IPS-11a (cell line): ENCODE data around the gene PLA2G12B.
"Not testable (repeated sequence)": the region's sequence is repeated elsewhere in the genome, so short reads cannot be mapped to it uniquely, and the experiment has no call there.

Experiments
- H3K4me3 ChIP-seq: one replicate; pipeline ENCODE4 v1.5.1; 2013; ENCODE audit warnings: low read depth, low read length, control low read depth

Gene PLA2G12B, protein sequence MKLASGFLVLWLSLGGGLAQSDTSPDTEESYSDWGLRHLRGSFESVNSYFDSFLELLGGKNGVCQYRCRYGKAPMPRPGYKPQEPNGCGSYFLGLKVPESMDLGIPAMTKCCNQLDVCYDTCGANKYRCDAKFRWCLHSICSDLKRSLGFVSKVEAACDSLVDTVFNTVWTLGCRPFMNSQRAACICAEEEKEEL

DNA sequence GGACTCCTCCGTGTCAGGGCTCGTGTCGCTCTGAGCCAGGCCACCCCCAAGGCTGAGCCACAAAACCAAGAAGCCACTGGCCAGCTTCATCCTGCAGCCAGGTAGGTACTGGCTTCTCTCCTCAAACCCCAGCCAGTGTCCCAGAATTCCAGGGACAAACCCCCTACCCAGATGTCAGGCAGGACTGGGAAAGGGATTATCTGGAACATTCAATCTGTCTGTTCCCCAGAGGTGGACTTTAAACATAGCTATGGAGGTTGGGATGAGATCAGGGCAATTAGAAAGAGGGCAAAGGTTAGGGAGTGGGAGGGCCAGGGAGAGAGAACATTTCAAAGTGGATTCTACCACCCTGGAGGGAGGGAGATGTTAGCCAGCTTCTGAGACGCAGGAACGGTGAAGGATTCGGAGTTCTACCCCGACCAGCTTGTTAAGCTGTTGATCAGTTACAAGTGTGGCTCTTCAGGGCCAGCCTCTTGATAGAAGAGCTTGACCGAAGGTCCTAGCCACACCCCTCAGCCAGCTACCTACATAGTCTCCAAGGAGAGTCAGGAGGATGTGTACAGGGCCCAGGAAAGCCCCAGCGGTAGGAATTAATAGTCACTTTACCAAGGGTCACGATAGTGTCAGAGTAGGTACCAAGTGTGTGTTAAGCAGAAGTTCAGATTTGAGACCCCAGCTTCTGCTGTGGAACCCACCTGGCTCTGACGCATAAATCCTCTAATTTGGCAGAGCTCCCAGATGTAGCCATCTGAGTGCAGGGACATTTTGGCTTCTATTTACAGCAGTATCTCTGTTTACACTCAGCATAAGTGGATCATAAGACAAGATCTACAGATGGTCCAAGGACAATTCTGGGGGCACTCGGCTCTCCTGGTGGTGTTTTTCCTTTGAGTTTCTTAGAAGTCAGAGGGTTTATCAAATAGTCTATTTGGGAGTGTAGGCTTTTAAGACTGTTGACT is at the start of gene PLA2G12B:
Gene PLA2G12B (minus strand): TSS at position 211 of the 959 bp plus-strand sequence. CDS start 121 bp downstream, at position 90.
- no peak within 1 kb of the TSS for H3K4me3 ChIP-seq

DNA sequence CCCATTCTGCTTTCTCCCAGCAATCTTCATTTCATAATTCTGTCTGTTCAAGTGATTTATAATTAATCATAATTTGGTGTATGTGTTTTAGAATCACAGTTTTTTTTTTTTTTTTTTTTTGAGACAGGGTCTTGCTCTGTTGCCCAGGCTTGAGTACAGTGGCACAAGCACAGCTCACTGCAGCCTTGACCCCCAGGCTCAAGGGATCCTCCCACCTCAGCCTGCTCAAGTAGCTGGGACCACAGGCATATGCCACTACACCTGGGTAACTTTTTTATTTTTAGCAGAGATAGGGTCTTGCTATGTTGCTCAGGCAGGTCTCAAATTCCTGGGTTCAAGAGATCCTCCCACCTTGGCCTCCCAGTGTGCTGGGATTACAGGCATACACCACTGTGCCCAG is 49.2 kb upstream of the PLA2G12B start:
- H3K4me3 ChIP-seq, result no peak overlapping the region

DNA sequence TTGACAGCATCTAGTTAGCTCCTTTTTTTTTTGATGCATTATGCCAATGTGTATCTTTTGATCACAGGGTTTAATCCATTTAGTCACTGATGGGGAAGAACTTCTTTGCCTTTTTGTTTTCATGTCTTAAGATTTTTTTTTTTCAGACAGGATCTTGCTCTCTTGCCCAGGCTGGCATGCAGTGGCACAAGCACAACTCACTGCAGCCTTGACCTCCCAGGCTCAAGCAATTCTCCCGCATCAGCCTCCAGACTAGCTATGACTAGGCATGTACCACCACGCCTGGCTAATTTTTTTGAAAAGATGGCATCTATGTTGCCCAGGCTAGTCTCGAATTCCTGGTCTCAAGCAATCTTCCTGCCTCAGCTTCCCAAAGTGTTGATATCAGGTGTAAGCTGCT is 46.4 kb upstream of the PLA2G12B start:
- no peak overlapping the region for H3K4me3 ChIP-seq

DNA sequence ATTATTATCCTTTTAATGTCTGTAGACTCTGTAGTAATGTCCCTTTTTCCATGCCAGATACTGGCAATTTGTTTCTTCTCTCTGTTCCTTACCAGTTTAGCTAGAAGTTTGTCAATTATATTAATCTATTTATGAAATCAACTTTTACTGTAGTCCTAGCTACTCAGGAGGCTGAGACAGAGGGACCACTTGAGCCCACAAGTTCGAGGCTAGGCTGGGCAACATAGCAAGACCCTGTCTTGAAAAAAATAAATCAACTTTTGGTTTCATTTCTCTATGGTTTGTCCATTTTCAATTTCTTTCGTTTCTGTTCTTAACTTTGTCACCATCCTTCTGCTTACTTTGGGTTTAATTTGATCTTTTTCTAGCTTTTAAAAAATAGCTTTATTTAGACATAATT is 42.5 kb upstream of the PLA2G12B start:
- no peak overlapping the region for H3K4me3 ChIP-seq

DNA sequence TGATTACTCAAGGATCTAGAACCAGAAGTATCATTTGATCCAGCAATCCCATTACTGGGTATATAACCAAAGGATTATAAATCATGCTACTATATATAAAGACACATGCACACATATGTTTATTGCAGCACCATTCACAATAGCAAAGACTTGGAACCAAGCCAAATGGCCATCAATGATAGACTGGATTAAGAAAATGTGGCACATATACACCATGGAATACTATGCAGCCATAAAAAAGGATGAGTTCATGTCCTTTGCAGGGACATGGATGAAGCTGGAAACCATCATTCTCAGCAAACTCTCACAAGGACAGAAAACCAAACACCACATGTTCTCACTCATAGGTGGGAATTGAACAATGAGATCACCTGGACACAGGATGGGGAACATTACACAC is 40.9 kb upstream of the PLA2G12B start:
- not testable (repeated sequence) for H3K4me3 ChIP-seq

DNA sequence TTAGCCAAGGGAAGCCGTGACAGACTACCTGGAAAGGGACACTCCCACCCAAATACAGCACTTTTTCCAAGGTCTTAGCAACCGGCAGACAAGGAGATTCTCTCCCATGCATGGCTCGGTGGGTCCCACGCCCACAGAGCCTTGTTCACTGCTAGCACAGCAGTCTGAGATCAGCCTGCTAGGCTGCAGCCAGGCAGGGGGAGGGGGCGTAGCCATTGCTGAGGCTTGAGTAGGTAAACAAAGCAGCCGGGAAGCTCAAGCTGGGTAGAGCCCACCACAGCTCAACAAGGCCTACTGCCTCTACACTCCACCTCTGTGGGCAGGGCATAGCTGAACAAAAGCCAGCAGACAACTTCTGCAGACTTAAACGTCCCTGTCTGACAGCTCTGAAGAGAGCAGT is 35.2 kb upstream of the PLA2G12B start:
- H3K4me3 ChIP-seq, result not testable (repeated sequence)

DNA sequence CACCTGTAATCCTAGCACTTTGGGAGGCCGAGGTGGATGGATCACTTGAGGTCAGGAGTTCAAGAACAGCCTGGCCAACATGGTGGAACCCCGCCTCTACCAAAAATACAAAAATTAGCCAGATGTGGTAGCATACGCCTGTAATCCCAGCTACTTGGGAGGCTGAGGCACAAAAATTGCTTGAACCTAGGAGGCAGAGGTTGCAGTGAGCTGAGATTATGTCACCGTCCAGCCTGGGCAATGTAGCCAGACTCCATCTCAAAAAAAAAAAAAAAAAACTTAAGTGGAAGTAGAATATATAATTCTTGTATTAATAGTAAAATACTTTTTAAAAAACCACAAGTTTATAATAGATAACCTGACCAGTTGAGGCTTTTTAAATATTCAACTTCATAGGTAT is 30.0 kb upstream of the PLA2G12B start:
- H3K4me3 ChIP-seq, result not testable (repeated sequence)

DNA sequence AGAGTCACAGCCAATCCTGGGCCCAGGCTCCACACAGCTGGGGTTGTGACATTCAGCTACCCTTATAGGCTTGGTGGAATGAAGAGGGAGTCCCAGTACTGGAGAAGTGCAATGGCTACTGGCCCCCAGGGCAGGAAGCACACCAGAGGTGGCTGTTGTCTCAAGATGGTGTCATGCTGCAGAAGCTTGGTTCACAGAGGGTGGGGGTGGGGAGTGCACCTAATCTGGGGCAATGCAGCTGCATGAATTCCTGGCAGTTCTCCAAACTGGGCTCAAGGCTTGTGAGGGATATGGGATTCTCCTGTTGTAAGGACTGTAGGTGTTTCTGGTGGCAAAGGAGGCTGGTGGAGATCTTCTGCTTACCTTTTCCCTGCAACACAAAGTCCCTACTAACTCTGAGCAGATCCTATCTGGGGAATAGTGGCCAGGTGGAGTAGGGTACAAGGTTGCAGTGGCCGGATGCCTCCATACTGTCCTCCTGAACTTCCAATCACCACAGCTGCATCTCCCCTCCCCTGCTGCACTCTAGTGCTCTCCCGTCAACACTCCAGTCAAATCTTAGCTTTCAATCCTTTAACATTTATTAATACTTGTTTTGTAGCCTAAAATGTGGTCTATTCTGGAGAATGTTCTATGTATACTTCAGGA is 27.4 kb upstream of the PLA2G12B start:
- no peak overlapping the region for H3K4me3 ChIP-seq

DNA sequence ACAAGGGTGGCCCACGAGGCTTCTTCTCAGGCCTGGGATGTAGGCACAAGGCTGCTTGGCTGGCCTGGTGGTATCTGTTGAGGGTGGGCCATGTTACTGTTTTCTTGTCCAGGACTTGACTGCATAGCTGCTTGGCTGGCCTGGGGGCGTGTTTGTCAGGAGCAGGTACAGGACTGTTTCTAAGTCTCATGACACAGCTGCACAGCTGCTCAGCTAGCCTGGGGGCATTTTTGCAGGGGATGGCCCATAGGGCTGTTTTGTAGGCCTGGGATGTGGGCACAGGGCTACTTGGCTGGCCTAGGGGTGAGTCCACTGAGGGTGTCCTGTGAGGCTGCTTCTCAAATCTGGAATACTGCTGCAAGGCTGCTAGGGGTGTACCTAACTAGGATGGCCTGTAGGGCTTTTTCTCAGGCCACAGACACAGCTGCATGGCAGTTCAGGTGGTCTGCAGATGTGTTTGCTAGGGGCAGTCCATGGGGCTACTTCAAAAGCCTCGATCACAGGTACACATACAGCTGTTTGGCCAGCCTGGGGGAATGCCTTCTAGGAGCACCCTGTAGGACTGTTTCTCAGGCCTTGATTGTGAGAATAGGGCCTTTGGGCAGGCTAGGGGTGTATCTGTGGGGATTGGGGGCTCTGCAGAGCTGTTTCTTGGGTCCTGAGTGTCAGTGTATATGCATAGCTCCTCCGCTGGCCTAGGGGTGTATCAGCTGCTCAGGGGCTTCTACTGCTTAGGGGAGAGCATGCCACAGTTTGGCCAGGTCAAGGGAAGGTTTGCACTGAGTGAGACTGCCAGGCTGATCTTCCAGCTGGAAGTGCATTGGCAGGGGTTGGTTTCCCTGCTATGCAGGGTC is 26.6 kb upstream of the PLA2G12B start:
- no peak overlapping the region for H3K4me3 ChIP-seq

DNA sequence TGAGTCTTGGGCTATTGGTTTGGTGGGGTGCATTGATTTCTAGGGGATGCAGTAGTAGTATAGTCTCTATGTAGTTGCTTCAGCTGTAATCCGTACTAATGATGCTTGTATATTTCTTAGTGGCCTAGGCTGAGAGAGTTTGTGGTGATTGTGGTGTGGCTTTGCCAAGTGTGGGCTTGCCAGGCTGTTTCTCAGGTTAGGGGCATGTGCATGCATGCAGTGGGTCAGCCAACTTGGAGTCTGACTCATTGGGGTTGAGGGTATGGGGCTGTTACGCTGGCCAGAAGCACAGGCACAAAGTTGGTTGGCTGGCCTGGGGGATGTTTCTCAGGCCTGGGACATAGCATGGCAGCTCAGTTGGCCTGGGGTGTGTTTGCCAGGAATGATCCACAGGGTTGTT is 25.7 kb upstream of the PLA2G12B start:
- no peak overlapping the region for H3K4me3 ChIP-seq

DNA sequence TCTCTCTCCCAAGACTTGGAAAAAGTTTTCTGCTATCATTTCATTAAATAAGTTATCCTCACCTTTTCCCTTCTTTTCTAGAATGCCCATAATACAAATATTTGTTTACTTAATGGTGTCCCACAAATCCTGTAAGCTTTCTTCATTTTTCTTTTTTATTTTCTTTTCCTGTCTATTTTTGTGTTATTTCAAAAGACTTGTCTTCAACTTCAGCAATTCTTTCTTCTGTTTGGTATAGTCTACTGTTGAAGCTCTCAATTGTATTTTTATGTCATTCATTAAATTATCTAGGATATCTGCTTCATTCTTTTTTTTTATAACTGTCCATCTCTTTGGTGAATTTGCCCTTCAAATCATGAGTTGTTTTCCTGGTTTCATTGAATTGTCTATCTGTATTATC is 25.1 kb upstream of the PLA2G12B start:
- H3K4me3 ChIP-seq, result no peak overlapping the region

DNA sequence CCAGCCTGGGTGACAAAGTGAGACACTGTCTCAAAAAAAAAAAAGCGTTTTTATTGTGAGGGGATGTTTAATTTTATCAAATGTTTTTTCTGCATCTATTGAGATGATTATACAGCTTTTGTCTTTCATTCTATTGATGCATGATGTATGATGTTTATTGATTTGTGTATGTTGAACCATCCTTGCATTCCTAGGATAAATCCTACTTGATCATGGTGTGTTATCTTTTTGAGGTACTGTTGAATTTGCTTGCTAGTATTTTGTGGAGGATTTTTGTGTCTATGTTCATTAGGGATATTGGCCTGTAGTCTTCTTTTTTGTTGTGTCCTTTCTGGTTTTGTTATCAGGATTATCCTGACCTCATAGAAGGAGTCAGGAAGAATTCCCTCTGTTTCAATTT is 22.3 kb upstream of the PLA2G12B start:
- no peak overlapping the region for H3K4me3 ChIP-seq

DNA sequence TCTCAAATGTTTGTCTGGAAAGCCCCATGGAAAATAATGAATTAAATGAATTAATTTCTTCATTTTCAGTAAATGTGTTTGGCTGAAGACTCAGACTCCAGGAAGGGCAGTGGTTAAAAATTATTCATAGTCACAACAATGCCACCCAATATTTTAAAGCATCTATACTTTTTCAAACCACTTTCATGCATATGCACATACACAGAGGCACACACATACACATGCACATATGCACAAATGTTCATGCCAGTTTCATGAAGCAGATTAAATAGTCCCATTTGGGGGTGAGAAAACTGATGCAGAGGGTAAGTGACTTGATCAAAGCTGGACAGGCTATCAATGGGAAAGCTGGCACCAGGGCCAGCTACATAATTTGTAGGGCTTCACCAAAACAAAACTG is 1.4 kb upstream of the PLA2G12B start:
- H3K4me3 ChIP-seq, result no peak overlapping the region

DNA sequence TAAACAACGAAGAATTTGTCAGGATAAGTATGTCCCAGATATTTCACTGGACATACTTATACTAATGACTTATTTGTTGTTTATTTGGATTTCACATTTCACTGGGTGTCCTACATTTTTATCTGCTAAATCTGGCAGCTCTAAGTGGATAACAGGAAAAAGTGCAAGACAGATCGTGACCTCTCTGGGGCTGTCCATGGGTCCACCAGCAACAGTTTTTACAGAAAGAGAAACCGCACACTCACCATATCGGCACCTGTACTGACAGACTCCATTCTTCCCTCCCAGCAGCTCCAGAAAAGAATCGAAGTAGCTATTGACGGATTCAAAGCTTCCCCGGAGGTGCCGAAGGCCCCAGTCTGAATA is 393 bp downstream of the PLA2G12B start:
- H3K4me3 ChIP-seq, result no peak overlapping the region

DNA sequence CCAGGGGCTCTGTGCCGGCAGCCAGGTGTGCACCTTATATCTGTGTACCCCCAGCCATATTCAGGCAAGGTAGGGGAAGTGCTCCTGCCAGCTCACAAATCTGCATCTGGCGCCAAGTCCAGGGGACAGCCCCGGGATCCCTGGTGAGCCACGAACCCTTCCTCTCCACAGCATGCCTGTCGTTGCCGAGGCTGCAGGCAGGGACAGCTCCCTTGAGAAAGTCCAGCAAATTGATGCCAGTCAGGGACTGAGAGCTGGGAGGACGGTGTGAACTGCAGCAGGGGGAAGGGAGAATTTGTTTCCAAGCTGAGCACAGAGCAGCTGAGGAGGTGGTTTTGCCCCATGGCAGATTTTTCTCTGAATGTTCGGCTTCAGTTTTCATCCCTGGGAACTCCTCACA is 919 bp downstream of the PLA2G12B start:
- H3K4me3 ChIP-seq, result no peak overlapping the region

DNA sequence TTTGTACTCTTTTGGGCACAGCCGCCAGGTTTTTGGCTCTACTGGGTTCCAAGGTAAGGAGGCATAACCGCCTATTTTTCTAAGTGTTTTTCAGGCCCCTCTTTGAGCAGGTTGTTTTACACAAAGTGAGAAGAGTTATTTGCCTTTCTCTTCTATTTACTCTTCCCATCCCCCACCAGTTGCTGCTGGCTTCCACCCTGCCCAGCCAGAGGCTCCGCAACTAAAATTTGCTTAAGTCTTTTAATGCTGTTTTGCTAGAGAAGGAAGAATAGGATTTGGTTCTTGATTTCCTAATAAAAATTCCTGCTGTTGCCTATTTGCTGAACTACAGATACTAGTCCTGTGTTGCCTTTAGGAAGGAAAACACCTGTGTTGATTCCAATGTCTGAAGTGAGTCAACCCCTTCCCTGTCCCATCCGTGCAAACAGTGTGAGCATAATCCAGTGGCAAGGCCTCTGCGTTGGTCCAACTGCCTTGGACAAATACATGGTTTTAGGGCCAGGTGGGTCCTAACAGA is 1.9 kb downstream of the PLA2G12B start:
- H3K4me3 ChIP-seq, result no peak overlapping the region

DNA sequence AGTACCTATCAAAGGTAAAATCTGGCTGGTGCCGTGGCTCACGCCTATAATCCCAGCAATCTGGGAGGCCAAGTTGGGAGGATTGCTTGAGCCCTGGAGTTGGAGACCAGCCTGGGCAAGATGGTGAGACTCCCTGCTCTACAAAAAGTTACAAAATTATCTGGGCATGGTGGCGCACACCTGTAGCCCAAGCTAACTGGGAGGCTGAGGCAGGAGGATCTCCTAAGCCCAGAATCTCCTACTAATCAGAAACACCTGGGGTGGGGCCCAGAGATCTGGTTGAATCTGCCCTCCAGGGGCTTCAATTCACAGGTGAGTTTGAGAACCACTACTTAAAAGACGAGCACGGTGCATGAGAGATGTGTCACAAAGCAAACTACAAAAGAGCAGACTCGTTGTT is 2.4 kb downstream of the PLA2G12B start:
- no peak overlapping the region for H3K4me3 ChIP-seq

DNA sequence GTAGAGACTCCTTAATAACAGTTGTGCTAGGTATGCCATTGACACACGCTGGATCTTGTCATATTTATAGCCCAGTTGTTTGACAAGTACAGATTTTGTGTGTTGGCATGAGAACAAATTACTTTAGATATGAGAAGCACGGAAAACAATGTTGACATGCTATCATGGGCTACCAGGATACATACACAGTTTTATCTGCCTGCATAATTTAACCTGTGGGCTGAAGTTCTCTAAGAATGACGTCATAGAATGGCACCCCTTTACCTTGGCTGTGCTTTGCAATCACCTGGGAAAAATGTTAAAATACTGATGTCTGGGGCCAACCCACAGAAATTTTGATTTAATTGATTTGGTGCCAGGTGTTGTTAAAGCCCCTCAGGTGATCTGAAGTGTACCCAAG is 2.8 kb downstream of the PLA2G12B start:
- H3K4me3 ChIP-seq, result no peak overlapping the region

DNA sequence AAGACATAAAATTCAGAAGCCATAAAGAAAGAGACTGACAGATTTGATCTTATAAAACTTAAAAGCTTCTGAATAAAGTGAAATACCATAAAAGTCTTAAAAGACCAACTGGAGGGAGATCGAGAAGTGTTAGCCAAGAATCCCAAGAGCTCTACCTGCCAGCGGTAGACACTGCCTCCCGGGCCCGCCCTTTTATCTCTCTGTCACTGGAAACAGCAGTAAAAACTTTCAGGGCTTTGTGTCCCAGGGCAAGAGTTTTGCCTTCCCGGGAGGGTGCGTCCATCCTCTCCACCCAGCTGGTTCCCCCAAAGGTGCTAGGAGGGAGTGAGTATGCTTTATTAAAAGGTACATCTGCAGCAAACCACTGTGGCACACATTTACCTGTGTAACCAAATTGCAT is 5.8 kb downstream of the PLA2G12B start:
- no peak overlapping the region for H3K4me3 ChIP-seq

DNA sequence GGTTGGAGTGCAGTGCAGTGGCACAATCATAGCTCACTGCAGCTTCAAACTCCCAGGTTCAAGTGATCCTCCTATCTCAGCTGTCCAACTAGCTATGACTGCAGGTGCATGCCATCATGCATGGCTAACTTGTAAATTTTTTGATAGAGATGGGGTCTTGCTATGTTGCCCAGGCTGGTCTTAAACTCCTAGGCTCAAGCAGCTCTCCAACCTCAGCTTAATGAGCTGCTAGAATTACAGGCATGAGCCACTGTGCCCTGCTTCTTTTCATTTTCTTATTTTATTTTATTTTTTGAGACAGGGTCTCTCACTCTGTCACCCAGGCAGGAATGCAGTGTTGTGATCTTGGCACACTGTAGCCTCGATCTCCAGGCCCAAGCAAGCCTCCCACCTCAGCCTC is 7.6 kb downstream of the PLA2G12B start:
- H3K4me3 ChIP-seq, result no peak overlapping the region
